Natural killer cell (primary cell): Measurements from ENCODE around the gene COL1A1. TPM values are rescaled to one million over a fixed set of nuclear protein-coding genes. Genes with fewer than 3 reads are reported as not detected.

ENCODE experiments used
- ATAC-seq, 3 donors: fragments of 150-1000 bp in 2 of 3; fragments of 200-7000 bp in 1 of 3; cut with Tn5 transposase; 1 replicate in 1 of 3; 2 replicates in 2 of 3; pipeline ENCODE4 v1.10.0; 2021; ENCODE audit warnings: mild to moderate bottlenecking in 2 of 3, moderate library complexity in 2 of 3
- DNase-seq, 2 donors: peaks; one replicate each; pipeline versions ENCODE4 v3.0.0 to v3.0.0-alpha.2; 2013 to 2021; ENCODE audit warnings: mixed read lengths in 1 of 2
- H3K27ac ChIP-seq: one replicate; pipeline ENCODE4 v1.5.1; 2013; ENCODE audit warnings: mild to moderate bottlenecking, low read length
- H3K27me3 ChIP-seq: one replicate; pipeline ENCODE4 v1.6.1; 2013; ENCODE audit warnings: low read length; ENCODE audit not compliant: control insufficient read depth, insufficient read depth
- H3K36me3 ChIP-seq: one replicate; pipeline ENCODE4 v1.6.1; 2013; ENCODE audit warnings: low read length; ENCODE audit not compliant: control insufficient read depth, insufficient read depth
- H3K4me1 ChIP-seq: one replicate; pipeline ENCODE4 v1.6.1; 2013; ENCODE audit warnings: low read length; ENCODE audit not compliant: control insufficient read depth, insufficient read depth
- H3K4me3 ChIP-seq: one replicate; pipeline ENCODE4 v1.5.1; 2013; ENCODE audit warnings: low read length
- H3K9me3 ChIP-seq: one replicate; pipeline ENCODE4 v1.6.1; 2013; ENCODE audit warnings: low read length; ENCODE audit not compliant: control insufficient read depth, insufficient read depth
- H3K27ac Mint-ChIP-seq, 2 donors: one replicate each; pipeline ENCODE4 v1.8.0; 2022; ENCODE audit warnings: mild to moderate bottlenecking in 2 of 2, mixed read lengths in 2 of 2, moderate library complexity in 1 of 2
- H3K27me3 Mint-ChIP-seq, 2 donors: one replicate each; pipeline ENCODE4 v1.8.0; 2022; ENCODE audit warnings: low read depth in 2 of 2, mixed read lengths in 2 of 2
- H3K36me3 Mint-ChIP-seq: one replicate; pipeline ENCODE4 v1.8.0; 2022; ENCODE audit warnings: mixed read lengths
- H3K4me1 Mint-ChIP-seq, 2 donors: one replicate each; pipeline ENCODE4 v1.8.0; 2022; ENCODE audit warnings: mixed read lengths in 2 of 2
- H3K4me3 Mint-ChIP-seq: one replicate; pipeline ENCODE4 v1.8.0; 2022; ENCODE audit warnings: mild to moderate bottlenecking, moderate library complexity, mixed read lengths
- H3K9me3 Mint-ChIP-seq, 2 donors: one replicate each; pipeline ENCODE4 v1.8.0; 2022; ENCODE audit warnings: mixed read lengths in 2 of 2
- CTCF ChIP-seq: fragments of 200-600 bp; IDR thresholded peaks from one replicate; pipeline ENCODE4 v1.8.0; 2022; ENCODE audit warnings: antibody characterized with exemption
- WGBS: methylation state at CpG from one replicate; pipeline ENCODE4 v1.1.7; 2013; ENCODE audit warnings: missing lambda C conversion rate; ENCODE audit not compliant: insufficient coverage; 5-methylcytosine and 5-hydroxymethylcytosine counted together
- intact Hi-C: fragments of 100-400 bp; cut with micrococcal nuclease; formaldehyde crosslinking; loops from one replicate; pipeline ENCODE4 v1.14.2; 2022
- total RNA-seq, 4 donors: library from RNA; stranded (reverse); fragments of 120-200 nt in 1 of 4; gene quantifications; one replicate each; pipeline versions ENCODE4 v1.2.3 to v1.2.4, GENCODE V29; 2013 to 2022

Gene COL1A1
- total RNA-seq, 3 donors from 2014 or later (not counting 1 experiment from before 2014, with no cell fraction given): 2.3 to 7.5 (median 2.6) TPM

- Mint-ChIP-seq H3K36me3 (no peaks in the 10 kb centered on the region), H3K4me3 (no peak overlapping the region), H3K27ac (no peak overlapping the region), H3K27me3 (peaks cover 0 to 6% of the 10 kb centered on the region in 2 donors), H3K9me3 (no peaks in the 10 kb centered on the region), H3K4me1 (peaks cover 17 to 55% of the 10 kb centered on the region in 2 donors)
- no peak for TF ChIP-seq CTCF
- intact Hi-C loops: no loop called here
- DNase-seq (no peak), ATAC-seq (no peak)
- Histone ChIP-seq H3K4me1 (peaks cover 20% of the 10 kb centered on the region), H3K27ac (no peak overlapping the region), H3K9me3 (no peaks in the 10 kb centered on the region), H3K4me3 (no peak overlapping the region), H3K27me3 (peaks cover 4% of the 10 kb centered on the region), H3K36me3 (peaks cover 62% of the 10 kb centered on the region)
- 98% methylated on average over 16 of the region's 16 CpGs for WGBS
These were observed 65.9 kb downstream of the COL1A1 start for GRCh38 chr17:50135316-50136095.

GRCh38 chr17:50134206-50135110 is 67.0 kb downstream of the COL1A1 start:
- no peak for TF ChIP-seq CTCF
- Histone ChIP-seq H3K27ac (no peak overlapping the region), H3K27me3 (peaks cover 5% of the 10 kb centered on the region), H3K9me3 (no peaks in the 10 kb centered on the region), H3K36me3 (peaks cover 52% of the 10 kb centered on the region), H3K4me1 (peaks cover 18% of the 10 kb centered on the region), H3K4me3 (no peak overlapping the region)
- Mint-ChIP-seq H3K4me3 (no peak overlapping the region), H3K36me3 (no peaks in the 10 kb centered on the region), H3K27ac (peak overlapping the region in 1 of 2 donors; percentile 37), H3K9me3 (no peaks in the 10 kb centered on the region), H3K4me1 (peaks cover 6 to 50% of the 10 kb centered on the region in 2 donors), H3K27me3 (peaks cover 0 to 6% of the 10 kb centered on the region in 2 donors)
- no peak for ATAC-seq
- 90% methylated on average over 16 of the region's 16 CpGs for WGBS
- intact Hi-C loops: loop anchor here (5.0 kb wide), 1 partner anchor 33 kb away; the partner anchor contains the start of gene SGCA
- no peak for DNase-seq

- H3K4me1 ChIP-seq: peaks cover 22% of the 10 kb centered on the region
- no peak overlapping the region for H3K4me3 ChIP-seq
- TF ChIP-seq CTCF: no peak
- no peaks in the 10 kb centered on the region for H3K36me3 Mint-ChIP-seq
- 85% methylated on average over 14 of the region's 16 CpGs for WGBS
- DNase-seq (no peak), ATAC-seq (no peak)
- no peak overlapping the region for H3K4me3 Mint-ChIP-seq
- H3K27ac Mint-ChIP-seq: peak overlapping the region in 1 of 2 donors; percentile 37
- H3K27me3 Mint-ChIP-seq: peaks cover 2 to 8% of the 10 kb centered on the region in 2 donors
- H3K27ac ChIP-seq: no peak overlapping the region
- intact Hi-C loops: loop anchor here (5.0 kb wide), 1 partner anchor 34 kb away; the partner anchor contains the start of gene SGCA
- peaks cover 8% of the 10 kb centered on the region for H3K27me3 ChIP-seq
- peaks cover 9 to 51% of the 10 kb centered on the region in 2 donors for H3K4me1 Mint-ChIP-seq
- H3K36me3 ChIP-seq: peaks cover 45% of the 10 kb centered on the region
- H3K9me3 Mint-ChIP-seq: no peaks in the 10 kb centered on the region
- no peaks in the 10 kb centered on the region for H3K9me3 ChIP-seq
These were observed 67.7 kb downstream of the COL1A1 start for GRCh38 chr17:50133769-50134099.

Other genes with a start within 250 kb of the COL1A1 start
- gene DLX4, start 232.4 kb downstream of the COL1A1 start, total RNA-seq: 1 to 10 TPM in 1 of 3 donors, under 1 TPM in 1, not detected in 1; 0.35 to 1.1 TPM
- gene DLX3, start 206.4 kb downstream of the COL1A1 start, total RNA-seq: not detected
- gene ITGA3, start 145.5 kb downstream of the COL1A1 start, total RNA-seq: 1 to 10 TPM in 2 of 3 donors, under 1 TPM in 1; 0.47 to 2.8 (median 1.4) TPM
- 10 to 100 TPM; 23.2 to 32.9 (median 23.6) TPM for gene PDK2, start 106.3 kb downstream of the COL1A1 start, total RNA-seq
- 1 to 10 TPM; 1.1 to 2.1 (median 1.5) TPM for gene SAMD14, start 71.5 kb downstream of the COL1A1 start, total RNA-seq
- gene PPP1R9B, start 51.0 kb downstream of the COL1A1 start, total RNA-seq: 100 to 1,000 TPM; 124 to 162 (median 135) TPM
- gene SGCA, start 35.6 kb downstream of the COL1A1 start, total RNA-seq: not detected
- not detected for gene TMEM92, start 72.8 kb upstream of the COL1A1 start, total RNA-seq
- gene XYLT2, start 144.5 kb upstream of the COL1A1 start, total RNA-seq: 10 to 100 TPM; 16.3 to 25.4 (median 18.6) TPM
- 10 to 100 TPM; 16.4 to 36.6 (median 31.3) TPM for gene MRPL27, start 171.6 kb upstream of the COL1A1 start, total RNA-seq
- gene EME1, start 171.6 kb upstream of the COL1A1 start, total RNA-seq: 1 to 10 TPM; 2.4 to 3.2 (median 2.9) TPM
- 10 to 100 TPM; 55.6 to 62.7 (median 56.0) TPM for gene LRRC59, start 195.9 kb upstream of the COL1A1 start, total RNA-seq
- gene ACSF2, start 224.6 kb upstream of the COL1A1 start, total RNA-seq: 10 to 100 TPM; 24.2 to 40.6 (median 25.8) TPM